Peyer's patch (tissue), 4 donors: Measurements from ENCODE around the gene TSPAN17.

Experiments
- CTCF ChIP-seq, 6 experiments: fragments of 450-650 bp in 4 of 6; fragments of 200-600 bp in 2 of 6; sonication (generic) in 1 of 6; IDR thresholded peaks; one replicate each; pipeline ENCODE4 v1.5.1; 2017 to 2019; ENCODE audit warnings: antibody characterized with exemption in 6 of 6, mild to moderate bottlenecking in 3 of 6, moderate library complexity in 1 of 6
- POLR2A ChIP-seq, 2 donors: fragments of 450-650 bp; IDR thresholded peaks; one replicate each; pipeline ENCODE4 v1.5.1; 2017; ENCODE audit warnings: antibody characterized with exemption in 2 of 2, mild to moderate bottlenecking in 2 of 2, moderate library complexity in 2 of 2

DNA sequence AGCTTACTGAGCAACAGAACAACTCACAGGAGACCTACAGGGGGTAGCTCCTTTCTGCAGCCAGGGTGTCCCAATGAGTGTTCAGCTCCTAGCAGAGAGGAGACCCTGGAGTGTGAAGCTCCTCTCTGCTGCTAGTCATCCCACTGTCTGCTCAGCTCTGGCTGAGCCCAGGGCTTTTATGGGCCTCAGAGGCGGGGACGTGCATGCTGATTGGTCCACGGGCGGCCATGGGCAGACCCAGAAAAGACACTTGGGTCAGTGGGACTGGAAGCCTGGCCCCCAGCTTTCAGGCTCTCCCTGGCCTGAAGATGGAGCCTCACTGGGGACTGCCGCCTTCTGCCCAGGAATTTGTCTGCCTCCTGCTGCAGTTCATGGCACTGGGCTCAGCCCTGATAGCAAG is 40.6 kb downstream of the TSPAN17 start:
- no peak for TF ChIP-seq CTCF (IDR thresholded peaks at IDR 0.05)
- no peak for TF ChIP-seq POLR2A (IDR thresholded peaks at IDR 0.05)
